HuH-7.5 (cell line): ENCODE data around the gene ACOT12.
A peak's percentile ranks its signal among the peaks of the same experiment; 100 is the strongest.
"Not testable (repeated sequence)": the region's sequence is repeated elsewhere in the genome, so short reads cannot be mapped to it uniquely, and the experiment has no call there.

Experiments
- DNase-seq: peaks from one replicate; pipeline ENCODE4 v3.0.0; 2011; ENCODE audit warnings: low spot score

The ACOT12 gene

DNA sequence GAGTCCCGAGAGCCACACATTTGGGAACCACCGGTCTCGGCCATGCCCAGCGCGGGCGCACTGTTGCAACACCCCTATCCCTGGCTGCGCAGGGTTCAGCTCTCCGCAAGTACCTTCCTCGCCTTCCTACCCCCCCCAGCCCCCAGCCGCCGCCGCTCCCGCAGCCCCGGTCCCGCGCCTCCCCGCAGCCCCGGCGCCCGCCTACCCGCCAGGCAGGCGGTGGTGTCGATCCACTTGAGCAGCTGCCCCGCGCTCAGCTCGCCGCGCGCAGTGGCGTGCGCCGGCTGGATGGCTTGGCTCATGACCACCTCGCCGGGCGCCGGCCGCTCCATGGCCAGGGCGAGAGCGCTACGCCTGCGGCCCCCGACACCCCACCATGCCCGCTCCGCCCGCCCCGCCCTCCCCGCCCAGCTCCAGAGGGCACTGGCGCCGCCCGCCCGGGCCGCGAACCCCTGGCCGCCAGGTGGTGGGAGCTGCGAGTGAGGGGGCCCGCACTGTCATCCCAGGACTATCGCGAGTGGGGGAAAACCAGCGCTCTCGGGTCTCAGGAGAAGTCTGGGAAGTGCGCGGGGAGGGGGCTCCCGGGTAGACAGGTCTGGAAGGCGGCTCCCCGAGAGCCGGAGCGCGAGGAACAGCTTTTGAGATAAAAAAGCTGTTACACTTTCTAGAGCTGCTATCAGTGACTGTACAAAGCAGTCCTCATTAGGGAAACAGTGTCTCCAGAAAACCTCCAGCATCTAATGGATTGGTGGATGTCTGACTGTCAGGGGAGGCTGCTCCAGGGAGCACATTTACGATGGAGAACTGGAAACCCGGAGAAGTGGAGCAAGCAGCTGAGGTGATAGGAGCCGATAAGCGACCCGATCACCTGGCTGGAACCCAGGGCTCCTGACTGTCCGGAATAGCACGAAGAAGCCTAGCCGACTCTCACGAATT, at the start of gene ACOT12:
ACOT12 (minus strand) TSS at position 352 of the 936 bp plus-strand sequence; CDS start at position 332, 20 bp downstream.
- no peak for DNase-seq

DNA sequence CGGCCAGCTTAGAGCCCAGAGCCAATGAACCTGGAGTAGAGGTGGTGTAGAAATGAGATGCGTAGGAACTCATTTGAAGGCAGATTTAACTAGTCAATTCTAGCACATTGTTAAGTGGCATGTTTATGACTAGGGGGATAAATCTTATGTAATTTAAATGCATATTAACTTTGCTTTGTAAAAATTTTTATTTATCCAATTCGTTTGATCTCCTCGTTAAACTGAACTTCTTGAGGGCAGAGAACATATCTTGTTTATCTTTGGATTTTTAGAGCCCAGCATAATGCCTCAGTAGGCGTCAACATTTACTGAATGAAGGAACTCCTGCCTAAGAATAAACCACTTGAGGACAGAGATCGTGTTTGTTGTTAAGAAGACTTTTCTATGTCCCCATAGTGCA, 41.1 kb upstream of the ACOT12 start:
- no peak for DNase-seq

DNA sequence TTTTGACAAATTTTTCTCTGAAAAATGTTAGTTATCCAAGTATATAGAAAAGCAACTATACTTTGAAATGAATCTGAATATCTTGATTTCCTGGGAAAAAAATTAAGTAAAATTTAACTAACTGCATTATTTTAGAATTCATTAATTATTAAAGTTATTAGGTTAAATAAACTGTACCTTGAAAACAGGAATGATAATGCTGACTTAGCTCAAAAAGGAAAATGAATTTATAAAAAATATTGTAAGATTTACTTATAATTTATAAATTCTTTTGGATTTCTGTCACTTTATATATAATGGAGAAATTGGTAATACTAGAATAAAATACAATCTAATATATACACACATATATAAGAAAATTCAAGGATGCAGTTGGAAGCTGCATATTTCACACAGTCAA, 36.1 kb upstream of the ACOT12 start:
- no peak for DNase-seq

DNA sequence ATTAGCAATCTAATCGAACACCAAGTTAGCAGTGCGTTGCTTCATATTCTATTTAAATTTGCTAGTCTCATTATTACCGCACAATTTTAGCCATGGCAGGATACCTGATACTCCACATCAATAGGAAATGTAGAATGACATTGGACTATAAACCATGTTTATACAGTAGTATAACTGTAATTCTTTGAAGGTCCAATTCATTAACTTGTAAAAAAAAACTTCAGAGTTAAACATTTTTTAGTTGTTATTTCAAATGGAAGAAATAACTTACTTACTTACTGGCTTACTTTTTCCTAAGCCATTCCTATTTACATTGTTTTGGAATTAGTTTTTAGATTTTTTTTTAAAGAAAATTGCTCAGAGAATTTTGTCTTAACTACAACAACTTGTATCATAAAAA, 35.4 kb upstream of the ACOT12 start:
- no peak for DNase-seq

DNA sequence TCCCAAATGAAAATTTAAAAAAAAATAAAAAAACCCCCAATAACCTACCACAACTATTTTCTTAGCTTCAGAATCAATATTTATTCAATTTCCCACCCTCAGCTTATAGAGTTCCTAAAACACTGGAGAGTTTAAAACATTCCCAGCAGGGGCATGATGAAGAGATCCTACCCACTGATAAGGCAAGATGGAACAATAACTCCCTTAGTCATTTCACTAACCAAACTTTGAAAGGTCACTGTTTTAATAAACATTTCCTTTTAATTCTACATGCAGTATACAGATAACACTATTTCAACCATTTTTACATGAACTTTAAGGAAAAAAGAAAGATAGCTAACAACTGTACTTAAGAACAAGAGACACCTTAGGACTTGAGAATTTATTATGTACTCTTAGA, 34.9 kb upstream of the ACOT12 start:
- DNase-seq = no peak

DNA sequence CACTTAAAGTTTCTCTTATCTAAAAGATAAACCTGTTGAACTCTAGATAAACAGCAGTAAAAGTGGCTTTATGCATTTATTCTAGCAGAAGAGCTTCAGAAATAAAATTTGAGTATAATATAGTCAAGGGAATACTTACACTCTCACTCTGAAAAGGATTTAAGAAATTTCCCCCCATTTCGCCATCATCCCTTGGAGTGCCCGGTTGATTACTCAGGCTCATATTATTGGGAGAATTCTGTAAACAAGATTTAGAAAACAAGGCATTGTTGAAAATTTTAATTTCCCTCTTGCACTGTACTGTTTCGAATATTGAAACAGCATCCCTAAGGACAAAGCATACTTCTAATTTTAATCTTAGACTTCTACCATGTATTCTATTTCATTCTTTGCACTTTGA, 34.5 kb upstream of the ACOT12 start:
- DNase-seq = no peak

DNA sequence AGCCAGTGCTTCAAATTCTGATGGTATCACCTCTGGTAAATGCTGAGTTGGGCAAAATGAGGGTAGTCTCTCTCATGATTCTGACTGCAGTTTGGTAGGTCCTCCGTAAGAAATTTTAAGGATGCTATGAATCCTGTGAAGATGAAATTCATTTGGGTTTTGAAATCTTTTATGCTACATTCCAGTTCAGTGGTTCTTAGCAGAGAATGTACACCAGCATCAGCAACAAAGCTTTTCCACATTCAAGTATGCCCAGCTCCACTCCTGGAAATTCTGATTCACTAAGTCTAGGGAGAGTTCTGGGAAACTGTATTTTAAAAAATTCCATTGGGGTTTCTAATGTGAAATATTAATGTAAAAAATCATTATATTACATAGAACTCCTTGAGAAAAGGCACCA, 33.6 kb upstream of the ACOT12 start:
- DNase-seq = no peak

DNA sequence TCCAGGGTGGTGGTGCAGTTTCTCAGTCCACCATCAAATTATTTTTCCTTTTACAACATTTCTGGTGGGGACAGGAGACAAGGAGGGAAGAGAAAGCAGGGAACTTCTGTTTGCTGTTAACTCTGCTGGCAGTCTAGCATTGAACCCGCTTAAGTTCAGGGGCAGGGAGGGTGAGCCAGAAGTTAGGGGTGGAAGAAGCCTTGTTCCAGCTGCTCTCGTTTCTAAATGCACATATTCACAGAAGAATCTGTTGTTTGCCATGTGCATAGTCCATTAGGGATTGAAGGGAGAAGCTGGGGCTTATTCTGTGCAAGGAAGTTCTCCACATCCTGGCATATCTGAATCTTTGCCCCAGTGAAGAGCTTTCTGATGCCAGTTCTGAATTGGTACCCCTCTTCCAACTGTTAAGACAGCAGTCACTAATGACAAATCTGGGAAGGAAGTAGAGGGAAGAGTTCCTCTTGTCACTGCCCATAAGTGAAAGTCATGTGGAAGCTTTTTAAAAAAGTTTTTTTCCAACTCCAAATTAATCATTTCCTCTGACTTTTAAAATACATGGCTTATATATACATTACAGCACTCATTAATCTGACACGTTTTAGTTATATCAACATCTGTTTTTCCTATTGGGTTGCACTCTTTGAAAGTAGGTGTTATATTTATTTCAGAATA, 32.6 kb upstream of the ACOT12 start:
- DNase-seq = no peak

DNA sequence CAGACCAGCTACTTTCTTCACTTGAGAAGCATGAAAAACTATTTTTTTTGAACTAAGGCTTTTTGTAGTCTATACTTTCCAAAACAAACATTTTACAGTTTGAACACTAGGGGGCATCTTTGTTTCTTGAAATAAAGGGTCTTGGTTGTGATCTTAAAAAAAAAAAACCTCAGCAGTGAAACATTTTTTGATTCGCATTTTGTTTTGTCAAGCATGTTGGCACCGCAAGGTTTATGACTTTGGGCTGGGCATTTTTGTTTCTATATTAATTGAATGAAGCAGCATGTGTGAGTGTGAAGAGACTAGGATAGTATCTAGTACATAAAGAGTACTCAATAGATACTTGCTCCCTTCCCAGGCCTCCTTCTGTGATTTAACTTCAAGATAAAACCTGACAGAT, 31.6 kb upstream of the ACOT12 start:
- DNase-seq = no peak

DNA sequence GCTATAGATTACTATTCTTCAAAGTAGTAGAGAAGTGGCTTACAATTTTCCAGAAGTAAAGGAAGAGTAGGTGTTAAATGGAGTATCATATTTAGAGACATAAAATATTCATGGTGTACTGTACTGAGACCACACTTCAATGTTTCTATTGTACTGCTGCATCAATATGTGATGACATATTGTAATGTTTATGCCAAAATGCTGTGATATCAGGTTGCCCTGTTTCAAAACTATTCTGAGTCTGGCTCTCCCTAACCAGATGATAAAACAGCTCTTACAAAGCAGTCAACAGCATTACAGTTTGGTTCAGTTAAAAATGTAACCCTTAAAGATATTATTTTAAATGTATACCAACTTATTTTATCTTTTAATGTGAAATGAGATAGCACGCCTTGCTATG, 30.8 kb upstream of the ACOT12 start:
- no peak for DNase-seq

DNA sequence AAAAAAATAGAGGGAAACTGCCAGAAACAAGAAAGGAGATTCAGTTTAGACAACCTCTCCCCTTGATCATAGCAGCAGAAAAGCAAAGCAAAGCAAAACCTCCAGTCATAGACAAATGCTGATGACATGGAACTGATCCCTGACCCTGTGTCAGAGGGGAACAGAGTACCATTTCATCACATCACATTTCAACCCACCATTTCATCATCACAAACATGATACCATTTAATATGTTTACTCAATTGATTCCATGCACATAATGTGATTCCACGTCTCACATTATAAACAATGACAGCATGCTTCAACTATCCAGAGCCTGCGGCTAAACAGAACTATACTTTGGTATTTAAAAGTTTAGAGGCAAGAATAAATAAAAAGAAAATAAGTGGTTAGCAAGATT, 28.7 kb upstream of the ACOT12 start:
- peak; percentile 40 for DNase-seq

DNA sequence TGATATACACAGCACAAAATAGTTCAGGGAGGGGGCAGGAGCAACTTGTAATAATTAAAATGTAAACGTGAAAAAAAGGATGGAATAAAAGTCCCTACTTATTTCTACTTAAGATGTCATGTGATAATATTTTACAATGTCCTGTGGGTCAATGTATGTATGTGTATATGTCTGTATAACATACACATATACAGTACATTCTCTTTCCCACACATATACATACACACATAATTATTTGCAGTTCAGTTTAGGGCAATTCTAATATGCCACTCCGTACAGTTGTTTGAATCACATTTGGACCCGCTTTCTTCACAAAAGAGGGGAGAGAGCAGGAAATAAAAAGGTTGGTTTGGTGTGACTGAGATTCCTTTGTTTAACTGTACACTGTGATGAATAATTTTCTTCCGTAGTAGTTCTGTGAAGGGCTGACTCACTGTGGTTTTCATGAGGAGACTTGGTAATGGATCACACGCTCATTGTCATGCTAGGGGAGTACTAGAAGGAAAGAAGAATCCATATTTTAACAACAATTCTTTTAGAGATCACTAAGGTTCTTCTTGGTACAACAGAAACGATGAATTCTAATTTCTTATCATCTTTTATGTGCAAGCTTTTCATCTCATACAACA, 26.2 kb upstream of the ACOT12 start:
- DNase-seq = no peak

DNA sequence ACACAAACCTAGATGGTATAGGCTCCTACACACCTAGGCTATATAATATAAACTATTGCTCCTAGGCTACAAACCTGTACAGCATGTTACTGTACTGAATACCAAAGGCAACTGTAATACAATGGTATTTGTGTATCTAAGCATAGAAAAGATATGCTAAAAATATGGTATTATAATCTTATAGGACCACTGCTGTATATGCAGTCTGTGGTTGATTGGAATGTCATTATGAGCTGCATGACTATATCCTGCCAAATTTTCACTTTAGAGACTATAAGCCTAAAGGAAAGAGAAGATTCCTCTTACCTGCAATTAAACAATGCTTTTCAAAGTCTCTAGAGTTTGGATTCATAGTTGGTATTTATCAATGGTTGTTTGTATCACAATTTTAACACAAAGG, 24.7 kb upstream of the ACOT12 start:
- DNase-seq = no peak

DNA sequence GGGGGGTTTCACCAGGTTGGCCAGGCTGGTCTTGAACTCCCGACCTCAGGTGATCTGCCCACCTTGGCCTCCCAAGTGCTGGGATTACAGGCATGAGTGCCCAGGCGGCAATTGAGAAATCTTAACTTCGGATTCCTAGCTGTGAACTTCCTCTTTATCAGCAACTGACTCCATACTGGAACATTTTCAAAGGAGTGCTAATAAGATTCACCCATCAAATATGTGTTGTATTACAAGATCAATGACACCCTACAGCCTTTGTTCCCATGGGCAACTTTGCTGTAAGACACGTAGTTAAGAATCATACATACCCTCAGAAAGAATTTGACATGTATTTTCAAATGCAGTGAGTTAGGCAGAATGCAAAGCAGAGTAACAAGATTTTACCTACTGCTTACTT, 23.1 kb upstream of the ACOT12 start:
- no peak for DNase-seq

DNA sequence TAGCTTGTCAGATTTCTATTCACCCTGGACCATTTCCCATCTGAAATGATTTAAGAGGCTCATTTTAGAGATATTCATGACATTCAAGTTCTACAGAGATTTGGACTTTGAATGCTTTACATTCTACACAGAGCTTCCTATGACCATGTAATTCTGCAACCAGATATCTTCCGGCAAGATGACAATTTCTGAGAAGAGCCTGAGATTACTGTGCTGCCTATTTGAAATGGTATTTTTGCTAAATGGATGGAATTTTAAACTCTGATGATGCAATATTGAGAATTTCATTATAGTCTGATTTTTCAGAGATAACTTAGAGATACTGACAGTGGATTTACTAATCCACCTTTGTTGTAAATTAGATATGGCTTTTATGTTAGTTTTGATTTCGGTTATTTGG, 16.0 kb upstream of the ACOT12 start:
- no peak for DNase-seq

DNA sequence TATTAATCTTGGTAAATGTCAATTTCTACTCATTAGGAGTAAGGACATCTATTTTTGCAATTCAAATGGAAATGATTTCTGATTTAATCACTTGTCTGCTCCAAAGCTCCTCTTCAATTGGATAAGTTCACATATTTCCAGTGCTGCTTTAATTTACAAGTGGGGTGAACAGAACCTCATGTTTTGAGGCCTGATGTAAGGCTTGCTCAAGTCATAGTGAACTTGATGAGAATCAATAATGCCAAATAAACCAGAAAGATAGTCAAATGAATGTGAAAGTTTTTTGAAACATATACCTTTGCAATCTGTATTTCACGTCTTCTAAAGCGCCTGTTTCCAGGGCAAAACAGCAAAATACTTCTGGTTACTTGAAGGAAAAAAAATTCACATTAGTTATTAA, 15.4 kb upstream of the ACOT12 start:
- no peak for DNase-seq

DNA sequence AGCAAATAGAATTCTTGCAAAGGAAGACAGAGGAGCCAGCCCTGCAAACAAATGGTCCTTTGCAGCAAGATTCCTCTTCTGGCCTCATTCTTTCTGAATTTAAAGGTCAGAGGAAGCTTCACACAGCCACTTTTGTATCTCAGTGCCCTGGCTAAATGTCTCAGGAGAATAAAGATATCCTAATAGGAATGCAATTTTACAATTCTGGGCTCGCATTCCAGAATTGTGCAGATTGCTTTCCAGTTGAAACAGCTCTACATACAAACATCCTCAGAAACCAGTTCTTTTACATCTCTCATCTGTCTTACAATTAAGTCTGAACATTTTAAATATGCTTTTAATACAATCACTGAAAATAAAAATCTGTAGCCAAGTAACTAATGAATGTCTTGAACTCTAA, 14.6 kb upstream of the ACOT12 start:
- no peak for DNase-seq

DNA sequence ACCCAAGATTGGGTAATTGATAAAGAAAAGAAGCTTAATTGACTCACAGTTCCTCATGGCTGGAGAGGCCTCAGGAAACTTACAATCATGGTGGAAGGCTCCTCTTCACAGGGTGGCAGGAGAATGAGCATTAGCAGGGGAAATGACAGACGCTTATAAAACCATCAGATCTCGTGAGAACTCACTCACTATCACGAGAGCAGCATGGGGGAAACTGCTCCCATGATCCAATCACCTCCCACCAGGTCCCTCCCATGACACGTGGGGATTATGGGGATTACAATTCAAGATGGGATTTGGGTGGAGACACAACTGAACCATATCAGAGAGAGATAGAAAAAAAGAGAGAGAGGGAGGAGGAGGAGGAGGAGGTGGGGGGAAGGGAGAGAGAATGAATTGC, 13.9 kb upstream of the ACOT12 start:
- DNase-seq = not testable (repeated sequence)

DNA sequence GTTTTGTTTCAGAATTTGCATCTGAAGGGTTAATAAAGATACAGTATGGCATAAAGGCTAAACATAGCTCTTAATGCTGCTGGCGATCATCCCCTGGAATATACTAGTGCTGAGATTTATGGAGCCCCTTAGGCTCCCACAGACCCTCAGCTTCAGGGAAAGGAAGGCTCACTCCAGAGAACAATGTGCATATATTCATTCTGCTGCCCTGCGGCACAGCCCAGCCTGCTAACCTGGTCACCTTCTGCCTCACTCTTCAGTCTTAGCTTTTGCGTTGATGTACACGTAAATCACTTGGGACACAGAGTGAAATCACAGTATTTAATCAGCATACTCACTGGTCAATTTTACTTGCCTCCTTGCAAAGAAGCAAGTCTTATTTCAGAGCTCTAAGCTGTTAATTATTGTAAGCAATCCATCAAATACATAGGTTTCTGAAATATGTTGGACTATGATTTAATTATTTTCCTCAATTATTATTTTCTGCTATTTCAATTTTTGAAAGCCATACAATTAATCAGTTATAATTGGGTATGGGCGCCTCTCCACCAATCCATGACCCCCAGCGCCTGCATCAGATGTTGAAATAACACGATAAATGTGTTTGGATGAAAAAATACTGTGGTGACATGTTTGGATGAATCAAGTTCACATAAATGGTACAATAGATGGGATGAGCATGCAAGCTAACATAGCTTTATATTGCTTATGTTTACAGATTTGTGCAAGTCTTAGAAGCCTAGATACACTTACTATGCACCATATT, 11.4 kb upstream of the ACOT12 start:
- DNase-seq = no peak

DNA sequence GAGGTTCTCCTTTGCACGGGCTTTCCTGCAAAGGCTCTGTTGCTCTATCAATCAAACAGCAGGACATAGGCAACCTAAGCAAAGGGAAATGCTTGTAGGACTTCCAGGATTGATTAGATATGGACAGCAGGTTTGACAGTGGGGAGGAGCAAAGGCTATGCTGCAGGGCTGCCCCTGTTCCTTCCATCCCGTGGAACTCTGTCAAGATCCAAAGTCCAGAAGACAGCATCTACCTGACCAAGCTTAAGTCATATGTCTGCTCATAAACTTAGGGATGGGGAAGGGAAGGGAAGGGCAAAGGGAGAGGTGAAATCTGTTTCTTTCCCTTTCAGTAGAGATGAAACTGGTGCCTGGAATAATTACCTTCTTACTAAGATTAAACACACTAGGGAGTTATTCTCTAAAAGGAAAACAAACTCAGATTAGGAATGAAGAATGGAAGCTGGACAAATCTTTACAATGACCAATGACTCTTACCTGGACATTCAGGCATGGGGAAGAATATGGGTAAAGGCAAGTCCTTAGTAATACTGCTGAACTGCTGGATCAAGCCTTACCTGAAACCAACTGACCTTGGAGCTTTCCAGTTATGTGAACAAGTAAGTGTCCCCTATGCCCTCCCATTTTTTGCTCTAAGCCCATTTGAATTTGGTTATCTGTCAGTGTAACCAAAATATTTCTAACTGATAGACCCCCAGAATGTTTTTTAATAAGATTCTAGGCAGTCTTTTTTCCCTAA, 8.4 kb upstream of the ACOT12 start:
- no peak for DNase-seq

DNA sequence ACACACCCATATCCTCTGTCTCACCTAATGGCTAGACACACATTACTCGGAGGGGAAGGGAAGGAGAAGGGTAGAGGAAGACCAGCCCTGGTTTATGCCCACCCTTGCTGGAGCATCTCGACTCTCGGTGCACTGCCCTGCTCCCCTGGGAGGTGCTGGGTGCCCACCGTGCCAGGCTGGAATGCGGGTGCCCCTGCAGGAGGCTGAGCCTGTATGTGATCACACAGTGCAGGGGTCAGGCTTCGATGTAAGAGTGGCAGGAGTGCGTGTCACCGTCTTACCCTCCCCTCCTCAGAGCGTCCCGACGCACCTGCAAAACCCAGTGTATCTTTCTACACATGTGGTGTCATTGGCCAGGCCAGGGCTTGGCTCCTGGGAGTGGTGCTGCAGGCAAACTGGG, 7.3 kb upstream of the ACOT12 start:
- no peak for DNase-seq

DNA sequence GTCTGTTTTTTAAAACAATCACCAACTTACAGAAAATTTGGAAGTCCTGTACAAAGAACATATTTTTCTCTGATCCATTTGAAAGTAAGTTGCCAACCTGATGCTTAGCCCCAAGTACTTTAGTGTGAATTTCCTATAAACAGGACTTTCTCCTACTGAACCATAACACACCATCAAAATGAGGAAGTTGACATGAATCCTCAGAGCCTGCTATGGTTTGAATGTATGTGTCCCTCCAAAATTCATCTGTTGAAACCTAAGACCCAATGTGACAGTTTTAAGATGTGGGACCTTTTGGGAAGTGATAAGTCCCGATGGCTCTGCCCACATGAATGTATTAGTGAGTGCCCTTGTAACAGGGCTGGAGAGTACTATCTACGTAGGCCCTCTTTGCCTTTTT, 6.4 kb upstream of the ACOT12 start:
- no peak for DNase-seq
